ENCODE measurements around the gene TMEFF2. TPM values are rescaled to one million over a fixed set of nuclear protein-coding genes. Genes with fewer than 3 reads are reported as not detected.
"Not testable (repeated sequence)": the region's sequence is repeated elsewhere in the genome, so short reads cannot be mapped to it uniquely, and the experiment has no call there.

Gene TMEFF2
- total RNA-seq, 2 experiments from 2014 or later: not detected

- Mint-ChIP-seq H3K27me3 (no peaks in the 10 kb centered on the region), H3K9me3 (no peaks in the 10 kb centered on the region), H3K36me3 (ENCODE audit: low read depth) (no peaks in the 10 kb centered on the region), H3K4me1 (no peaks in the 10 kb centered on the region), H3K4me3 (no peak overlapping the region), H3K27ac (no peak overlapping the region)
- DNase-seq: no peak
- CTCF ChIA-PET: no interaction called here
- POLR2A ChIA-PET: no interaction called here
Observed at GRCh38 chr2:191927991-191928390, 266.7 kb downstream of the TMEFF2 start.

DNA sequence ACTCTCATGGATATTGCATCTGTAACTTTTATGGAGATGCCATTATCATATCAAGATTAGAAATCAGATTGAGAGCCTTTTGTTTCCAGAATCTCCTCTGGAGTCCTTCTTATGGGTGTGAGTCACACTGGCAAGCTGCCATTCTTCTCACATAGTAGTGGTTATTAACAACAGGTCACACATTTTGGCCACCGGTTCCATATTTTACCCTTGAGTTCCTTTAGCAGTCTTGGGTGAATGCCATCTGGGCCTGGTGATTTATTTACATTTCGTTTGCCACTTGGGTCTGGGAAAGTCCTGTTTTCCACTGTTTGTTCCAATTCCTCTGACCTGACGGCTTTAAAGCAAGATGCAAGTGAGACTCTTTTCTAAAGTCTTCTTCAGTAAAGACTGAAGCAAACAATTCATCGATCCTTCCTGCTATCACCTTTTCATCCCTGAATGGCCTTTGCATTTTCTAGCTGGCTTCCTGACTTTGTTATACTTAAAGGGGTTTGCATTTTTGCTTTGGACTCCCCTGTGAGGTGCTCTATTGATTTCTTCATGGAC, 267.3 kb downstream of the TMEFF2 start:
- H3K9me3 Mint-ChIP-seq: no peaks in the 10 kb centered on the region
- ChIA-PET POLR2A (no interaction called here), CTCF (no interaction called here)
- H3K36me3 Mint-ChIP-seq (ENCODE audit: low read depth): no peaks in the 10 kb centered on the region
- no peaks in the 10 kb centered on the region for H3K27me3 Mint-ChIP-seq
- no peaks in the 10 kb centered on the region for H3K4me1 Mint-ChIP-seq
- no peak overlapping the region for H3K27ac Mint-ChIP-seq
- DNase-seq: no peak
- H3K4me3 Mint-ChIP-seq: no peak overlapping the region

DNA sequence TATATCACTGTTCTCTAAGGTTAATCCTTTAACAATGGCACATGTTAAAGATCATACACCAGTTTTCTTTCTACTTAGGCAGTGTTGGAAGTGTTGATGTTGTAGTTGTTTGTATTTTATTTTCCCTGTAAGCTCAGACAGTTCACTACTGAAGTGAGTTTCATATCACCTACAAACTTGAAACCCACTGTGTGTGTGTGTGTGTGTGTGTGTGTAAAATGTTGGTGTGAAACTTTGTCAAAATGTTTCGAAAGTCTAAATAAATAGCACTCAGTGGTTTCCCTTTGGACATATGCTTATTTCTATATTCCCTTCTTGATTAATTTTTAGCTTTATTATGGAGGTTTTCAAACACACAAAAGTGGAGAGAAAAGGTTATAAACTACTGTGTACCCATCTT, 268.1 kb downstream of the TMEFF2 start:
- CTCF ChIA-PET: no interaction called here
- no peaks in the 10 kb centered on the region for H3K4me1 Mint-ChIP-seq

DNA sequence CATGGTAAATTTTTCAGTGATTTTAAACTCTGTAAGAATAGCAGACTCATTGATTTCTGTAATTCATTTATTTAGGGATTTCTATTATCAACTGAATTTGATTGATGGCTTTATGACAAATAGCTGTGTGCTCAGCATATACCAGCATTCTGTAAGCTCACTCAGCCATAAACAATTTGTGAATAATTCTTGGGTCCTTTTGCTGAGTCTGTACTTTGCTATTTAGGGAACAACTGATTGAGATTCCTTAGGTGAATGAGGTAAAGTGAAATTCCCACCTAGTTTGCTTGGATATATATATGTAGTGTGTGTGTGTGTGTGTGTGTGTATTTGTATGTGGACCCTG, 271.1 kb downstream of the TMEFF2 start:
- no peaks in the 10 kb centered on the region for H3K36me3 Mint-ChIP-seq (ENCODE audit: low read depth)
- ChIA-PET POLR2A (no interaction called here), CTCF (no interaction called here)
- H3K9me3 Mint-ChIP-seq: no peaks in the 10 kb centered on the region
- H3K27me3 Mint-ChIP-seq: no peaks in the 10 kb centered on the region
- DNase-seq: no peak
- H3K4me1 Mint-ChIP-seq: no peaks in the 10 kb centered on the region
- H3K27ac Mint-ChIP-seq: no peak overlapping the region
- no peak overlapping the region for H3K4me3 Mint-ChIP-seq

More for the DNA sequence above, 268.1 kb downstream of the TMEFF2 start:
- Mint-ChIP-seq H3K4me3 (no peak overlapping the region), H3K27me3 (no peaks in the 10 kb centered on the region), H3K36me3 (ENCODE audit: low read depth) (no peaks in the 10 kb centered on the region), H3K9me3 (no peaks in the 10 kb centered on the region), H3K27ac (no peak overlapping the region)
- POLR2A ChIA-PET: no interaction called here
- no peak for DNase-seq

DNA sequence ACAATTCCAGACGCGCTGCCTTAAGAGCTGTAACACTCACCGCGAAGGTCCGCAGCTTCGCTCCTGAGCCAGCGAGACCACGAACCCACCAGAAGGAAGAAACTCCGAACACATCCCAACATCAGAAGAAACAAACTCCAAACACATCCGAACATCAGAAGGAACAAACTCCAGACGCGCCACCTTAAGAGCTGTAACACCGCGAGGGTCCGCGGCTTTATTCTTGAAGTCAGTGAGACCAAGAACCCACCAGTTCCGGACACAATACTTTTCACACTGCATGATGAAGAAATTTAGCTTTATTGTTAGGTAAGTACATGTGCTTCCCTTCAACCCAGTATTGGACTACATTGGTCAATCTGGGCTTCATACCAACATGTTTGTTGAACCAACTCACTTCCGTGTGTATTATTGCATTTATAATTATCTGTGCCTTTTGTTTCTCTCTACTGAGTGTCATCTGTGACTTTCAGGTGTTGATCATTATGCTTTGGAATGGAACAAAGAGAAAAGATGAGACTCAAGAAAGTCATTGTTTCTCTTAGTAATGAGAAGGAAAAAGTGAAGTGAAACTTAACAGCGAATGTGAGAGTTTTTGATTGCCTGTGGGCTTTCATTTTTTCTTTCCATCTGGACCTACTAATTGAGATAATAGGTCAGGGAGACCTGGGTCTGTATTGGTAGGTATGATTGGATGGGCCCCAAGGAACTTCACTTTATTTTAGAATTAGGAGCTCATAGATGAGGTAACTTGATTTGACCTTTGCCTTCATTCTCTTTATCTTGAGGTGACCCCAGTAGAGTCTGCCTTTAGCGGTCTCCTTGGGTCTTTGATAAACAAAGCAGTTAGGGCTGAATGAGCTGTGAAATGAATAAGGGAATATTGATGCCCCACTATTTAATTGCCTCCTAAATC, 271.7 kb downstream of the TMEFF2 start:
- ChIA-PET CTCF (no interaction called here), POLR2A (no interaction called here)
- Mint-ChIP-seq H3K27ac (no peak overlapping the region), H3K4me1 (no peaks in the 10 kb centered on the region), H3K4me3 (no peak overlapping the region), H3K27me3 (no peaks in the 10 kb centered on the region), H3K36me3 (ENCODE audit: low read depth) (no peaks in the 10 kb centered on the region), H3K9me3 (no peaks in the 10 kb centered on the region)
- DNase-seq: no peak

DNA sequence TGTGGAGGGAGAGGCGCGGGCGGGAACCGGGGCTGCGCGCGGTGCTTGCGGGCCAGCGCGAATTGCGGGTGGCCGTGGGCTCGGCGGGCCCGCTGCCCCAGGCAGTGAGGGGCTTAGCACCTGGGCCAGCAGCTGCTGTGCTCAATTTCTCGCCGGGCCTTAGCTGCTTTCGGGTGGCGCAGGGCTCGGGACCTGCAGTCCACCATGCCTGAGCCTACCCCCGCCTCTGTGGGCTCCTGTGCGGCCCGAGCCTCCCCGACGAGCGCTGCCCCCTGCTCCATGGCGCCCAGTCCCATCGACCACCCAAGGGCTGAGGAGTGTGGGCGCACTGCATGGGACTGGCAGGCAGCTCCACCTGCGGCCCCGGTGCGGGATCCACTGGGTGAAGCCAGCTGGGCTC, 273.1 kb downstream of the TMEFF2 start:
- CTCF ChIA-PET, H3K4me3 Mint-ChIP-seq: not testable (repeated sequence)

DNA sequence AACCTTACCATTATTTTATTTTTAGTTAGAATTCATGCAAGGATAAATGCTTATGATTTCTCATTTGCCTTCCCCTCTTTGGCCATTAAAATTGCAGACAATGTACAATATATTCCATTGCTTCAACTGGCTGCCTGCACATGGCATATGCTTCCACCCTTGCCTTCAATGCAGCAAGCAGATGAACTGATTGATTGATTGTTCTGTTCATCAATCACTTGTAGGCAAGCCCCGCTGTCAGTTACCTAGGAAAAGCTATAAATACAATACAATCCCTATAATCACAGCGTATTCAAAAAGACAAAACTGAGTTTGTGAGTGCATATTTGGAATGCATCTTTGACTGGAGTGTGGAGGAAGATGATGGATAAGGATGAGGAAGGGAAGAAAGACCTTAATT, 274.2 kb downstream of the TMEFF2 start:
- no peak for DNase-seq
- ChIA-PET POLR2A (no interaction called here), CTCF (no interaction called here)
- no peaks in the 10 kb centered on the region for H3K4me1 Mint-ChIP-seq
- no peak overlapping the region for H3K4me3 Mint-ChIP-seq
- H3K36me3 Mint-ChIP-seq (ENCODE audit: low read depth): no peaks in the 10 kb centered on the region
- no peak overlapping the region for H3K27ac Mint-ChIP-seq
- H3K9me3 Mint-ChIP-seq: no peaks in the 10 kb centered on the region
- H3K27me3 Mint-ChIP-seq: peaks cover 3% of the 10 kb centered on the region

More for the DNA sequence above, 273.1 kb downstream of the TMEFF2 start:
- H3K36me3 Mint-ChIP-seq (ENCODE audit: low read depth); H3K4me1 Mint-ChIP-seq; H3K9me3 Mint-ChIP-seq; H3K27me3 Mint-ChIP-seq; POLR2A ChIA-PET; DNase-seq; H3K27ac Mint-ChIP-seq: not testable (repeated sequence)

- H3K27ac Mint-ChIP-seq: no peak overlapping the region
- no peaks in the 10 kb centered on the region for H3K9me3 Mint-ChIP-seq
- H3K4me1 Mint-ChIP-seq: no peaks in the 10 kb centered on the region
- peaks cover 3% of the 10 kb centered on the region for H3K27me3 Mint-ChIP-seq
- ChIA-PET POLR2A (no interaction called here), CTCF (no interaction called here)
- H3K4me3 Mint-ChIP-seq: no peak overlapping the region
- DNase-seq: no peak
- H3K36me3 Mint-ChIP-seq (ENCODE audit: low read depth): no peaks in the 10 kb centered on the region
Observed at GRCh38 chr2:191917967-191918651, 276.6 kb downstream of the TMEFF2 start.

GRCh38 chr2:191917430-191917881, 277.3 kb downstream of the TMEFF2 start:
- no peaks in the 10 kb centered on the region for H3K9me3 Mint-ChIP-seq
- peaks cover 3% of the 10 kb centered on the region for H3K27me3 Mint-ChIP-seq
- no peak overlapping the region for H3K4me3 Mint-ChIP-seq
- no peaks in the 10 kb centered on the region for H3K4me1 Mint-ChIP-seq
- no peak for DNase-seq
- POLR2A ChIA-PET: no interaction called here
- no peak overlapping the region for H3K27ac Mint-ChIP-seq
- H3K36me3 Mint-ChIP-seq (ENCODE audit: low read depth): no peaks in the 10 kb centered on the region
- CTCF ChIA-PET: no interaction called here

GRCh38 chr2:191916826-191917225, 277.9 kb downstream of the TMEFF2 start:
- DNase-seq: no peak
- CTCF ChIA-PET: no interaction called here
- H3K9me3 Mint-ChIP-seq: no peaks in the 10 kb centered on the region
- no peak overlapping the region for H3K27ac Mint-ChIP-seq
- H3K36me3 Mint-ChIP-seq (ENCODE audit: low read depth): no peaks in the 10 kb centered on the region
- POLR2A ChIA-PET: no interaction called here
- no peaks in the 10 kb centered on the region for H3K4me1 Mint-ChIP-seq
- peaks cover 3% of the 10 kb centered on the region for H3K27me3 Mint-ChIP-seq
- no peak overlapping the region for H3K4me3 Mint-ChIP-seq

DNA sequence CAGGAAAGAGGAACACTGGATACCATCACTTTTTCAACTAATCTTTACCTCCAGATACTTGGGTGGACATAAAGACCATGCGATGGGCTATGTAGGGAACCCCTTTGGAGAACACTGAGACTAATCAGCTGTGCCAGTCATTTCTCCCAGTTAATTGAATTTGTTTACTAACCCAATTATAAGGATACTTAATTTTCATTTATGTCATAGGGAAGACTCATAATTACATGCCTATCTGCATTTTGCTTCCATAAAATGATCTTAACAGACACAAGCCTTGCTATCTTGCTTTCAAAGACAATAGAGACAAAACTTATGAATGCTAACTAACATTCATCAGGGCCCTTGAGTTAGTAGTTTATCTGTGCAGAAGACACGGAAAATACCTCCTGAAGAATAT, 279.0 kb downstream of the TMEFF2 start:
- Mint-ChIP-seq H3K4me3 (no peak overlapping the region), H3K9me3 (no peaks in the 10 kb centered on the region), H3K36me3 (ENCODE audit: low read depth) (no peaks in the 10 kb centered on the region)

DNA sequence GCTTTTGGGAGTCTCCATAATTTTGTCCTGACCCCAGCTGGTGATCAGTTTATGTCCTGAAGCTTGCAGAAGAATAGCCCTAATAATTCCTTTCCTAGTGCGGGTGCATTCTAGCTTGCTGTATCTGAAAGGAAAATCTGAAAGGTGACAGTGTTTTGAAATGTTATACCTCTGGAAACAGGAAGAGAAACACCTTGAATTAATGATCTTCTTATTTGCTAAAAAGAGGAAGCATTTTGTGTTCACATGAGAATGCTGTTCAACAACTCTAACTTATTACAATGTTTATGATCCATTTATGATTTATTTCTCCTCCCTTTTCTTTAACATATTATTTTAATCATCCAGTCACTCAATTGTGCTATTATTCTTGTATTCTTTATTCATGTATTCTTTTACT, 280.9 kb downstream of the TMEFF2 start:
- Mint-ChIP-seq H3K9me3 (no peaks in the 10 kb centered on the region), H3K4me1 (no peaks in the 10 kb centered on the region), H3K4me3 (no peak overlapping the region), H3K27ac (no peak overlapping the region), H3K36me3 (ENCODE audit: low read depth) (no peaks in the 10 kb centered on the region), H3K27me3 (peaks cover 3% of the 10 kb centered on the region)
- ChIA-PET CTCF (no interaction called here), POLR2A (no interaction called here)
- no peak for DNase-seq

More for the DNA sequence above, 279.0 kb downstream of the TMEFF2 start:
- H3K27ac Mint-ChIP-seq: no peak overlapping the region
- DNase-seq: no peak
- peaks cover 3% of the 10 kb centered on the region for H3K27me3 Mint-ChIP-seq
- H3K4me1 Mint-ChIP-seq: no peaks in the 10 kb centered on the region
- CTCF ChIA-PET: no interaction called here
- POLR2A ChIA-PET: no interaction called here

DNA sequence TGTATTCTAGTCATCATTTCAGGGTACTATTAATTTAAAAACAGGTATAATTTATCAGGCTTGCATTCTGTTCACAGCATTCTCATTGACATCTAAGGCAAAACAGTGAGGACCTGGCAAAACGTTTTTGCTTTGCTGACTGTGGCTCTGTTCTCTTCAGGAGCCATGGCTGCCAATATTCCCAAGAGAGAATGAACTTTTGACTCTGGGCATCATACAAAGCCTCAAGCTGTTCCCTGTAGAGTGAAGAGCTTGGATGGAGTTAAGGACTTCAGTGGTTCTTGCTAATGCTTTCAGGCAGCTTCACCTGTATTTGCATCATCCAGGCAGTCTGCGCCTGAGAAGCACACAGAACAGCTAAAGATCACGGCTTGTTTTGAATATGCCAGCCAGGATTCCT, 282.0 kb downstream of the TMEFF2 start:
- ChIA-PET CTCF (no interaction called here), POLR2A (no interaction called here)
- H3K9me3 Mint-ChIP-seq: no peaks in the 10 kb centered on the region
- no peaks in the 10 kb centered on the region for H3K36me3 Mint-ChIP-seq (ENCODE audit: low read depth)
- H3K27me3 Mint-ChIP-seq: peaks cover 3% of the 10 kb centered on the region
- DNase-seq: no peak
- H3K4me3 Mint-ChIP-seq: no peak overlapping the region
- no peaks in the 10 kb centered on the region for H3K4me1 Mint-ChIP-seq
- H3K27ac Mint-ChIP-seq: no peak overlapping the region

DNA sequence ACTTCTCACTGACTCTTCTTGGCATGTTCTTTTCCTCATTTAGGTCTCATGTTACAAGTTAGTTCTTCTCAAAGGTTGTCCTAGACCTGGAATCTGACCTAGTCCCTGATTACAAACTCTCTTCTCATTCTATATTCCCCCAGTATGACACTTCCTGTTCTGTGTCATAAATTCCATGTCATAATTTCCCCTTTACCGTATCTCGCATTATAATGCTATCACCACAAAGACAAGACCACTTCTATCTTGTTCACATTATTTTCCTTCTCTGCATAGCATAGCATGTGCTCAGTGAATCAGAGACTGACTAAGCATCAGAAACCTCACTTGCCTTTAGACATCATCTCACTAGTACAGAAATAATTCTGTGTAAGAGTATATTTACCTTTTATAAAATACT, 284.2 kb downstream of the TMEFF2 start:
- H3K36me3 Mint-ChIP-seq (ENCODE audit: low read depth): no peaks in the 10 kb centered on the region
- ChIA-PET POLR2A (no interaction called here), CTCF (no interaction called here)
- H3K4me3 Mint-ChIP-seq: no peak overlapping the region
- H3K4me1 Mint-ChIP-seq: no peaks in the 10 kb centered on the region
- no peaks in the 10 kb centered on the region for H3K9me3 Mint-ChIP-seq
- DNase-seq: no peak
- H3K27ac Mint-ChIP-seq: no peak overlapping the region
- peaks cover 3% of the 10 kb centered on the region for H3K27me3 Mint-ChIP-seq
